GM21786 (cell line): ENCODE measurements around the gene KRTCAP2.

Experiments used
- ATAC-seq: cut with Tn5 transposase; IDR thresholded peaks from one replicate; pipeline ENCODE4 v1.9.1; 2021; ENCODE audit not compliant: unreplicated experiment

The KRTCAP2 gene

GRCh38 chr1:155135415-155136028, 37.6 kb downstream of the KRTCAP2 start, which contains the start of gene SLC50A1:
Gene SLC50A1 (plus strand): TSS chr1:155135852. CDS start chr1:155135912, 60 bp downstream.
- ATAC-seq: peak; percentile 63

DNA sequence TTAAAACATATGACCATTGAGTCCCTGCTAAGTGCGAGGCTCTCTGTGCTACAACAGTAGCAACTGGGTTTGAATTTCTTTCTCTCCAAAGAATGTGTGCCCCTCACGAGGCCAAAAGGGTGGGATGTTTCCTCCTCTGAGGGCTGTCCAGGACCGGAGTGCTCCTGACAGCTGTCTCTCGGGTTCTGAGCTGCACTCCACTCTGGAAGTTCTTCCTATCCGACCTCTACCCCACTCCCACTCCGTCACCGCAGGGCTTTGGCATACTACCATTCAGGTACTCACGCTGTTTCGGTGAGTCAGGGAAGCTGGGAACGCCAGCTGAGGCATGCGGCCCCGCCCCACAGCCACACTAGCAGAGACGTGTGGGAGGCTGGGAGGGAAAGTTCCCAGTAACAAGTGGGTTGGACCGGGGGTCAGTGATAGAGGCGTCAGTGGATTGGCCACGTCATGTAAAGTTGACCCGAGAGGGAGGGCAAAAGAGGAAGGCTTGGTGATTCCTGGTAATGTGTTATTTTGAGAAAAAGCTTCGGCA, 38.2 kb downstream of the KRTCAP2 start:
- no peak for ATAC-seq

- no peak for ATAC-seq
Measured at GRCh38 chr1:155134322-155134721, 38.8 kb downstream of the KRTCAP2 start.

- no peak for ATAC-seq
Measured at GRCh38 chr1:155133799-155134281, 39.3 kb downstream of the KRTCAP2 start.

- ATAC-seq: no peak
Measured at GRCh38 chr1:155131856-155132255, 41.2 kb downstream of the KRTCAP2 start.

- ATAC-seq: no peak
Measured at GRCh38 chr1:155131285-155131684, 41.8 kb downstream of the KRTCAP2 start.

DNA sequence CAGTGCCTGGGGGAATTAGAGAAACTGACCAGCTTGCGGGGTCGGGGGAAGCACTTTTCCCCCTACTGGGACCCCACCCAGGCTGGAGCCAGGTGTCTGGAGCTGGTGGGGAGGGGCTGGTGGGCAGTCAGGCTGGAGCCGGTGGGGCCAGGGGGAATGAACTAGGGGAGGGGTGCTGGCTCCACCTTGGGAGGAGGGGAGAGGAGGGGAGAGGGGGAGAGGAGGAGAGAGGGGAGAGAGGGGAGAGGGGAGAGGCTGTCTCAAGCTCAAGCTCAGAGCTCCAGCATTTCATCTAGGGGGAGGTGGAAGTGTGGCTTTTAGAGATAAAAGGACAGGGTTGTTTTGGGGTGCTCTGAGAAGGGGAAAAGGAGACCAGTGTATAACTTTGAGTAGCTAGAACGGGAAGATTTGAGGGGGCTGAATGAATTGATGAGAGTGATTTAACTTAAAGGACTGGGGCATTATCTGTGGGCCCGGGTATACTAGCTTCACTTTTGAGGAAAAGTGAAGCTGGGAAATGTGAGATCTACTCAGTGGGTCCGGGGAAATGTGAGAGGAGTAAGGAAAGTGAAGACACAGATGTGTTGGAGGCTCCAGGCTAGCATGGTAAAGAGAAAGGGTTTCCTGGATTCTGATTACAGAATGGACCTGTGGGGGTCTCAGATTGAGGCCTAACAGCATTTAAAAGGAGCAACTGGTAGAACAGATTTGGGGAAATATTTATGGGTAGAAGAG, 42.7 kb downstream of the KRTCAP2 start:
- no peak for ATAC-seq

GRCh38 chr1:155128755-155129473, 44.2 kb downstream of the KRTCAP2 start:
- ATAC-seq: no peak

- no peak for ATAC-seq
Measured at GRCh38 chr1:155127967-155128754, 44.9 kb downstream of the KRTCAP2 start.

DNA sequence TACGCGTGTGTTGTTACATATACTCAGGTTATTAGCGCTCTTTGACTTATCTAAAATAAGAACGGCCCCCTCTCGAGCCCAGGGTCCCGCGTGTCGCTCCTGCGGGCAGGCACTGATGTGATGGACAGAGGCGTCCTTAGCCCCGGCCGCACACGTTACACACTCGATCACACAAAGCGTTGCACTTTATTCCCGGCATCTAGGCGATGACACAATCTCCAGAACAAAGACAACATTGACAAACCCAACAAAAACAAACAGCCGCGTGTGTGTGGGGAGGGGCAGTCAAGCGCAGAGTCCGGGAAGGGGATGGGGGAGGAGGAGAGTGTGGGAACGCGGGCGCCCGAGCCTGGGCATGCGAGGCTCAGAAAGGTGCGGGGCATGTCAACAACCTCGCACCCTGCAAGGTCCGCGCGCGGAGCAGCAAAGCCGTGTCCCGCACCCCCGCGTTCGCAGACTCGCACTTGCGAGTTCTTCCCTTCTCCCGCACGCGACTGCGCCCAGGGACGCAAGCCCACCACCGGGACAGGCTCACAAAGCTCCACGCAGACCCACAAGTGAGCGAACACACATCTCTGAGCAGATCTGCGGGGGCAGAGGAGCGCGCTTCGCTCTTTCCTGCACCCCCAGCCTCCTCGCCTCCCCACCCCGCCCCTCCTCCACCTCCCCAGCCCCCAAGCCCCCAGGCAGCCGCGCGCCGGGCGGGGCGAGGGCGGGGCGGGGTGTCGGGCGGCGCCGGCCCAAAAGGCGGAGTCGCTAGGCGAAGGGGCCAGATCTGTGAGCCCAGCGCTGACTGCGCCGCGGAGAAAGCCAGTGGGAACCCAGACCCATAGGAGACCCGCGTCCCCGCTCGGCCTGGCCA, 45.8 kb downstream of the KRTCAP2 start, which contains the start of gene EFNA1:
Gene EFNA1 (plus strand): TSS at position 772 of the 862 bp plus-strand sequence. CDS start 102 bp downstream, outside the sequence.
- no peak for ATAC-seq

DNA sequence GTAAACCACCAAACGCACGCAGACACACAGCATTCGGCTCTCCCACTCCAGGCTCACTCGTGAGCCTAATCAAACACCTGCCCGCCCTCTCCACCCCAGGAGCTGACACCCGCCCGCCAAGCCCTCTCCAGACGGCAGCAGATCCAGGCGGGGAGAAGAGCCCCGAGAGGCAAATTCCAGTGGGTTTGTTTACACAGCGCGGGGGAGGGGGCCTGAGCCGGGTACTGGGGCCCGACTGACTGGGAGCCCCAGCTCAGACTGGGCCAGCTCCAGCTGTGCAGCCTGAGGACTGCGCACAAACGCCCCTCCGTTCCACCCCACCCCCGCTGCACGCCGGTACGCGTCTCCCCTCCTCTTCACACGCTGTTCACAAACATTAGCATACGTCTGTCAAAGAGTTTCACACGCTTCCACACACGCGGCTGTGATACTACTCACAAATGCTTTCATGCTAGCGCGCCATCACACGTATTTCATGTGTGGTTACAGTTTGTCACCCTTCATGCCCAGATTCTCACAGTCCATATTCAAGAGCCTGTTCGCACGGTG, 46.5 kb downstream of the KRTCAP2 start:
- ATAC-seq: no peak

- no peak for ATAC-seq
Measured at GRCh38 chr1:155125946-155126555, 47.1 kb downstream of the KRTCAP2 start.

DNA sequence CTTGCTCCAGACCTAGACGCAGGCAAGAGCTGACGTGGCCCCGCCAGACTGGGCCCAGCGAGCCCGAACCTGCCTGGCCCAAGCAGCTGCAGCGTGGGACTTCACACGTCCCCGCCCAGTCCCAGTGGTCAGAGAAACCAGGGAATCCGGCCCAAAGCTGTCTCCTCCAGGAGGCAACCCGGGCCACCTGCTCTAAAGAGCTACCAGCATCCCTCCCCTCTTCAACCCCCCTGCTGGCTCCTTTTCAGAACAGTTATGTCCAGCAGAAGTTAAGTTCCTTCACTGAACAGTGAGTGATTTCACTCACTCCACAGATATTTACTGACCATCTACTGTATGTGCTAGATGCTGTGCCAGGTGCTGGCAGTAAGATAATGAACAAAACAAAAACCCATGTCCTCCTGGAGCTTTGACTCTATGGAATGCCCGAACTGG, 47.6 kb downstream of the KRTCAP2 start:
- ATAC-seq: no peak

DNA sequence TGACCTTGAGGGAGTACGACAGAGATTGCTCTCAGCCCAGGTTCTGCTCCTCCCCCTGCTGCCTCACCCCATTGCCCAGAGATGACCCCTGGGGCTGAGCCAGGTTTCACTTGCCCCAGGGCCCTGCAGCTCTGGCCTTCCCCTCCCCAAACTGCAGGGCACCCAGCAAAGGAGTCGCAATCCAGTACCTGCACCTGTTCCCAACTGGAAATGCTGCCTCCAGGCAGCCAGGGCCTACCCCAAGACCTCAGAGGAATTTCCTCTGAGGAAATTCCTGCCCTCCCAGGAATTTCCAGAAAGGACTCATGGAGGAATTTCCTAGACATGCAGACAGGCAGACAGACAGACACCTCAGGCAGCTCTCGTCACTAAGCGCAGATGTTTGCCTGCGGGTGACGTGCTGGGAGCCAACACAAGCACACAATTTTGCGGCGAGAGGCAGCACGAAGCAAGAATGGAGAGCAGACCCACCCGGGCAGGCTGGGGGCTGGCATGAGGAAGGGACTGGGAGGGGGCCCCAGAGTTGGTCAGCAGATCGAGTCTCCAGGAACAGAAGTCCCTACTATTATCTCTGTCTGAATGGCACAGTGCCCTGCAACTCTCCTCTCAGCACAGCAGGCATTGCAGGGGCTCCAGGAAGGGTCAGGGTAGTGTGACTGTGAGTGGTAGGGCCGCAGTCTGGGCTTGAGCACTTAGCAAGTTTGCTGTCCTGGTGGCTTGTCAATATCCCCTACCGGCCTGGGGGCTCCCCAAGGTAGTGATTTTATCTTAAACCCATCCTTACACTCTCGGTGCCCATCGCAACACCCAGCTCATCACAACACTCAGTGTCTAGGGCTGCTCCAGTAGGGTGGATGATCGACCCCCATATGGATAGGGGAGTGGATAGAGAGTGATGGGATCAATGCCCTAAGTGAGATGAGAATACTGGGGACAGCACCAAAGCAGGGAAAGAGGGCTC, 48.3 kb downstream of the KRTCAP2 start:
- ATAC-seq: no peak

- no peak for ATAC-seq
Measured at GRCh38 chr1:155123801-155124200, 49.3 kb downstream of the KRTCAP2 start.

DNA sequence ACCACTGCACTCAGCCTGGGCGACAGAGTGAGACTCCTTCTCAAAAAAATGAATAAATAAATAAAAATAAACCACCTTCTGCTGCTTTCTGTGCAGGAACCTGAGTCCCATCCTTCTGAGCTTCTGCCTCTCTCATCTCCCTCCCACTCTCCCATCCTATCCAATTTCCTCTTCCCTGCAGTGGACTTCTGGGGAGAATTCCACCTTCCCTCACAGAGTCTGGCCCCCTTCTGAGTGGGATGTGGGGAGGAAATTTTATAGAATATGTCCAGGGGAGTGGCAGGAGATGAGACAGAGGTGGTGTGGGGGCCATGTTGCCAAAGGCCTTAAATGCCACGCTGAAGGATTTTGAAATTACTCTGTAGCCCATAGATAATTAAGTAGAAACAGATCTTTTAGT, 50.8 kb downstream of the KRTCAP2 start:
- ATAC-seq: no peak

DNA sequence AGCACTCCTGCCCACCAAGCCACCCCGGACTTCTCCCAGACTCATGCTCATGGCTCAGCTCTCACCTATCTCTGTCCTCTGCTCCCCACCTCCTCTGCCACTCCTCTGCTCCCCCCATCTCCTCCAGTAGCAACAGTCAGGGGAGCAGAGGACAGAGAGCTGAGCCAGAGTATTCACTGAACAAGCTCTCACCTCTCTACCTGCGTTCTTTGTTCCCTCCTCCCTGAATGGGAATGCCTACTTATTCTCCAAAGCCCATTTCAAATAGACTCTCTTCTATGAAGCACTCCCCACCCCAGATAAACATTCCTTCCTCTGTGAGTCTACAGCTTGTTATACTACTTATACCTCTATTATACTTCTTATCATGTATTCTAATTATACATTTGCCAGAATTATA, 51.9 kb downstream of the KRTCAP2 start:
- ATAC-seq: no peak

DNA sequence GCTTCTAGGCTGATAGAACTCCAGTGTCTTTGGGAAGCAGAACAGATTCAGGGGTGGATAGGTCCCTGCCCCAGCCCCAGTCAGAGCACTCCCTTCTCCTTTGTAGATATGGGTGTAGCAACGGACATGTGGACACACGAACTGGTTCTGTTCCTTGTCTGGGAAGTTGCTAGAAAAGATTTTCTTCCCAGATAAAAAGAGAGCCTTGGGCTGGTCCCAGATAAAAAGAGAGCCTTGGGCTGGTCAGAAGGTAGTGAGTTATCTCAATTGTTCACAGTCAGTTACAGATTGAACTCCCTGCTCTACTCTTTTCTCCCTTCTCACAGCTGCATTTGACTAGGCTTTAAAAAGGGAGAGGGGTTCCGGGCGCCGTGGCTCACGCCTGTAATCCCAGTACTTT, 52.9 kb downstream of the KRTCAP2 start:
- ATAC-seq: no peak
